Neural crest cell (in vitro differentiated cells): ENCODE measurements around the gene GPR158. TPM values are rescaled to one million over a fixed set of nuclear protein-coding genes. Genes with fewer than 3 reads are reported as not detected.

ENCODE experiments used
- DNase-seq: peaks from one replicate; pipeline ENCODE4 v3.0.0; 2021; ENCODE audit warnings: low read depth, mixed read lengths, low spot score
- H3K27ac Mint-ChIP-seq: one replicate; pipeline ENCODE4 v1.8.0; 2021; ENCODE audit warnings: mild to moderate bottlenecking, mixed read lengths; ENCODE audit not compliant: unreplicated experiment
- H3K27me3 Mint-ChIP-seq: 2 replicates; pipeline ENCODE4 v1.8.0; 2021; ENCODE audit warnings: low read depth, mild to moderate bottlenecking, mixed read lengths
- H3K36me3 Mint-ChIP-seq: 2 replicates; pipeline ENCODE4 v1.8.0; 2021; ENCODE audit warnings: low read depth, mild to moderate bottlenecking, mixed read lengths
- H3K4me1 Mint-ChIP-seq: 2 replicates; pipeline ENCODE4 v1.8.0; 2021; ENCODE audit warnings: mixed read lengths
- H3K4me3 Mint-ChIP-seq: one replicate; pipeline ENCODE4 v1.8.0; 2021; ENCODE audit warnings: mild to moderate bottlenecking, mixed read lengths
- H3K9me3 Mint-ChIP-seq: 2 replicates; pipeline ENCODE4 v1.8.0; 2021; ENCODE audit warnings: mixed read lengths
- total RNA-seq: library from RNA; stranded (reverse); gene quantifications from 2 replicates; pipeline ENCODE4 v1.2.1, GENCODE V29; 2021
- TF ChIP-seq, protein P1 (sequence below): fragments of 200-600 bp; sonication (generic); conservative IDR thresholded peaks from 2 replicates; pipeline ENCODE4 v1.5.0; 2021; ENCODE audit warnings: antibody characterized with exemption, mild to moderate bottlenecking

Gene GPR158
- total RNA-seq, 1 donor from 2014 or later: 0.26 TPM

DNA sequence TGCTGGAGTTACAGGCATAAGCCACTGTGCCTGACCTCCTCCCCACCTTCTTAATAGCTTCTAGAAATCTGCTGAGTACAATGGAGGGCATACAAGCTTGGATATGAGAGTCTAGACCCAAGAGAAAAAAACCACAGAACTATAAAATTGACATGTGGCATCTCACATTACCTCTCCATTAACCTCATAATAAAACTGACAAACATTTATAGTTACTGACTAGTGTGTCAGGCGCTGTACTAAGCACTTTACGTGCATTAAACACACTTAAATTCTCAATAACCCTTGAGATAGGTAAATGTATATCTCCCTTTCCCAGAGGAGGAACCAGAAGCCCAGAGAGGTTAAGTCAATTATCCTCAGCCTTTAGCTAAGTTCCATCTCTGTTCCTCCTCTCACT lies 458.7 kb downstream of the GPR158 start:
- TF ChIP-seq, protein P1, sequence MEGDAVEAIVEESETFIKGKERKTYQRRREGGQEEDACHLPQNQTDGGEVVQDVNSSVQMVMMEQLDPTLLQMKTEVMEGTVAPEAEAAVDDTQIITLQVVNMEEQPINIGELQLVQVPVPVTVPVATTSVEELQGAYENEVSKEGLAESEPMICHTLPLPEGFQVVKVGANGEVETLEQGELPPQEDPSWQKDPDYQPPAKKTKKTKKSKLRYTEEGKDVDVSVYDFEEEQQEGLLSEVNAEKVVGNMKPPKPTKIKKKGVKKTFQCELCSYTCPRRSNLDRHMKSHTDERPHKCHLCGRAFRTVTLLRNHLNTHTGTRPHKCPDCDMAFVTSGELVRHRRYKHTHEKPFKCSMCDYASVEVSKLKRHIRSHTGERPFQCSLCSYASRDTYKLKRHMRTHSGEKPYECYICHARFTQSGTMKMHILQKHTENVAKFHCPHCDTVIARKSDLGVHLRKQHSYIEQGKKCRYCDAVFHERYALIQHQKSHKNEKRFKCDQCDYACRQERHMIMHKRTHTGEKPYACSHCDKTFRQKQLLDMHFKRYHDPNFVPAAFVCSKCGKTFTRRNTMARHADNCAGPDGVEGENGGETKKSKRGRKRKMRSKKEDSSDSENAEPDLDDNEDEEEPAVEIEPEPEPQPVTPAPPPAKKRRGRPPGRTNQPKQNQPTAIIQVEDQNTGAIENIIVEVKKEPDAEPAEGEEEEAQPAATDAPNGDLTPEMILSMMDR: no peak
- no peak for DNase-seq
- H3K27ac Mint-ChIP-seq: no peak overlapping the region
- H3K9me3 Mint-ChIP-seq: no peaks in the 10 kb centered on the region
- no peaks in the 10 kb centered on the region for H3K27me3 Mint-ChIP-seq
- H3K4me3 Mint-ChIP-seq: no peak overlapping the region
- H3K4me1 Mint-ChIP-seq: no peaks in the 10 kb centered on the region
- H3K36me3 Mint-ChIP-seq: no peaks in the 10 kb centered on the region

DNA sequence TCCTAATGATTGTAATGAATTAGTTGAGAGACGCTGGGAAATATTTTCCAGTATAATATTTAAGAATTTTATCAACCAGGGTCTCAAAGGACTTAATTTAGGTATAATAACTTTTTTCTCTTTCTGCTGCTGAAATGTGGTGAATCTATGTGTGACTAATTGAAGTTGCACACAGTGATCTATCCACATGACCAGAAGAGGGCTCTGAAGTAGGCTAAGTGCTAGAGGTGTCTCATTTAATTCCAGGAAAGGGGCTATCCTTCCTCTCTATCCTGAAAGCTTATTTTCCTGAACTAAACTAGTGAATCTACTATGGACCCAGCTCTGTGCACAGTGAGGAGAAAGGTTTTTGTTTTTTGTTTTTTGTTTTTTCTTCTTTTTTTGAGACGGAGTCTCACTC lies 464.8 kb downstream of the GPR158 start:
- TF ChIP-seq, protein P1: no peak
- no peaks in the 10 kb centered on the region for H3K27me3 Mint-ChIP-seq
- DNase-seq: no peak

DNA sequence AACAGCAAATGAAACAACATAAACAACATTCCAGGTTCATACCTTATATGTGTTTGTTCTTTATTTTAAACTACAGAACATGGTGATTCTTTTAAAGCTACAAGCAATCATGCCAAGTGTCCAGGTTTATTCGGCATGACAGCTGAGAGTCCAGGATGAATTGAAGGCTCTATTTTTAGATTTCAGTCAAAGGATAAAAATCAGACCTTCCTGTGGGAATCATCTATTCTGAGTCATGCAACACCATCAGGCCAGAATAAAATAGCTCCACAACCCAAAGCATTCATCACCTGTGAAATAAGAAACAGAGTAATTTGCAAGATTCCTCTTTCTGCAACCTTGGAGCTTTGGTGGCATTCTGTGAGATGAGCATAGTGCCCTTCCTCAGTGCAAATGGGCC lies 466.8 kb downstream of the GPR158 start:
- Mint-ChIP-seq H3K4me1 (no peaks in the 10 kb centered on the region), H3K27me3 (no peaks in the 10 kb centered on the region), H3K9me3 (peaks cover 2% of the 10 kb centered on the region), H3K36me3 (no peaks in the 10 kb centered on the region), H3K4me3 (no peak overlapping the region), H3K27ac (no peak overlapping the region)
- DNase-seq: no peak
- TF ChIP-seq, protein P1: no peak

More for the DNA sequence above, 464.8 kb downstream of the GPR158 start:
- H3K9me3 Mint-ChIP-seq: peaks cover under 1% of the 10 kb centered on the region
- no peaks in the 10 kb centered on the region for H3K4me1 Mint-ChIP-seq
- no peak overlapping the region for H3K27ac Mint-ChIP-seq
- H3K36me3 Mint-ChIP-seq: no peaks in the 10 kb centered on the region
- no peak overlapping the region for H3K4me3 Mint-ChIP-seq

DNA sequence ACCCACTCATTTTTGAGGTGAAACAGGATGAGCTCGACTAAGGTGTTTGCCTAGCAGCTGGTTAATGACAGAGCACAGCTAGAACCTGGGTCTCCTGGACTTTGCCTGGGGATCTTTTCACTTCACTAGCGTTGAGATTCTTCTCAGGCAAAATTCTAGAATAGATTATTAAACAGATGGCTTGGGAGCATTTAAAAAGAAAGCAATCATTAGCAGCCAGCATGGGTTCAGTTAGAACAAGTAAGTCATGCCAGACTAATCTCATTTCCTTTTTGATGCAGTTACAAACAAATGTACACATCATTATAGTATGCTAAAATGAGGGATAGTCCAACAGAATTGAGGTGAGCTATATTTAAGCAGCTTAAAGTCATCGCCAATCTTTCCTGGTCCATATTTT lies 467.9 kb downstream of the GPR158 start:
- Mint-ChIP-seq H3K4me3 (no peak overlapping the region), H3K9me3 (peaks cover 2% of the 10 kb centered on the region), H3K27me3 (peaks cover 2% of the 10 kb centered on the region), H3K4me1 (no peaks in the 10 kb centered on the region), H3K36me3 (no peaks in the 10 kb centered on the region), H3K27ac (no peak overlapping the region)
- no peak for DNase-seq
- TF ChIP-seq, protein P1: no peak

DNA sequence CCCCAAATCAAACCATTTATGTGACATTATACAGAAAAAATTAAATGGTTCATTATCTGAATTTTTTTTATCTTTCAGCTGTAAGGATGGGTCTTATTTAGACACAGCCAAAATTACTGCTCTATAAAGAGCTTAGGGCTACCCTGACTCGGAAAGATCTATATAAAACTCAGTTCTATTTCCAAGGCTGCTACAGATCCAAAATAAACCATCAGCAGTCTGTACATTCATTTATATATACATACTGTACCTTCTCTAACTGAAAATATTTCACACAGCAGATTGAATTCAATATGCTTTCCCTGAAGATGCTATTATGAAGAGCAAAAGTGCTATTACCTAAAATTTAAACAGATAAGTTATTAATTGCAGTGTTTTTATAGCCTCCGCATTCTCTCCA lies 471.6 kb downstream of the GPR158 start:
- Mint-ChIP-seq H3K4me1 (no peaks in the 10 kb centered on the region), H3K27me3 (peaks cover 9% of the 10 kb centered on the region), H3K27ac (no peak overlapping the region), H3K4me3 (no peak overlapping the region), H3K36me3 (no peaks in the 10 kb centered on the region), H3K9me3 (peaks cover 2% of the 10 kb centered on the region)
- no peak for DNase-seq
- TF ChIP-seq, protein P1: no peak

DNA sequence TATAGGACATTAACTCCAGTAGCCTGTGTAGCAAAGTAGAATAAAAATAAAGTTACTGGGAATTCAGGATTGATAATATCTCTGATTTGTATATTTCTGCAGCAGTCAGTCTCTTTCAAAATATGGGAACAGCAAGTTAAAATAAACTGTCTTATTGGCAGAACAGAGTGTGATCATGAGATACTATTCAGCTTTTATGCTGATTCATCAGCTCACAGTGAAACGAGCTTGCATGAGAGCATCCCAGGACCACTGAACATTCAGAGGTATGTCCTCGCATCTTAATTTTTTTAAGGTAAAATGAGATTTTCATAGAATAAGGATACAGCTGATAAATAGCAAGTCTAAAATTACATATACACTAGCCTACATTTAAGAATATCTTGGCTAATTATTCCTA lies 476.7 kb downstream of the GPR158 start:
- no peaks in the 10 kb centered on the region for H3K36me3 Mint-ChIP-seq
- no peaks in the 10 kb centered on the region for H3K4me1 Mint-ChIP-seq
- H3K27ac Mint-ChIP-seq: no peak overlapping the region
- peaks cover 17% of the 10 kb centered on the region for H3K27me3 Mint-ChIP-seq
- no peak for DNase-seq
- no peaks in the 10 kb centered on the region for H3K9me3 Mint-ChIP-seq
- TF ChIP-seq, protein P1: no peak
- no peak overlapping the region for H3K4me3 Mint-ChIP-seq
